Stimulated activated CD8-positive, alpha-beta memory T cell treated with anti-CD3 and anti-CD28 coated beads, Interleukin-4, amount 100 ng/mL, for 1 hour (primary cell): Measurements from ENCODE around the gene ERFL.

Source experiments
- DNase-seq, 2 donors: peaks; one replicate each; pipeline ENCODE4 v3.0.0-alpha.2; 2020; ENCODE audit warnings: low read depth in 2 of 2, low spot score in 1 of 2

ERFL gene

GRCh38 chr19:41927497-41928192 lies 604 bp downstream of the ERFL start:
- DNase-seq, result no peak

- DNase-seq, result no peak
Measured at GRCh38 chr19:41926763-41927496, 1.3 kb downstream of the ERFL start.

DNA sequence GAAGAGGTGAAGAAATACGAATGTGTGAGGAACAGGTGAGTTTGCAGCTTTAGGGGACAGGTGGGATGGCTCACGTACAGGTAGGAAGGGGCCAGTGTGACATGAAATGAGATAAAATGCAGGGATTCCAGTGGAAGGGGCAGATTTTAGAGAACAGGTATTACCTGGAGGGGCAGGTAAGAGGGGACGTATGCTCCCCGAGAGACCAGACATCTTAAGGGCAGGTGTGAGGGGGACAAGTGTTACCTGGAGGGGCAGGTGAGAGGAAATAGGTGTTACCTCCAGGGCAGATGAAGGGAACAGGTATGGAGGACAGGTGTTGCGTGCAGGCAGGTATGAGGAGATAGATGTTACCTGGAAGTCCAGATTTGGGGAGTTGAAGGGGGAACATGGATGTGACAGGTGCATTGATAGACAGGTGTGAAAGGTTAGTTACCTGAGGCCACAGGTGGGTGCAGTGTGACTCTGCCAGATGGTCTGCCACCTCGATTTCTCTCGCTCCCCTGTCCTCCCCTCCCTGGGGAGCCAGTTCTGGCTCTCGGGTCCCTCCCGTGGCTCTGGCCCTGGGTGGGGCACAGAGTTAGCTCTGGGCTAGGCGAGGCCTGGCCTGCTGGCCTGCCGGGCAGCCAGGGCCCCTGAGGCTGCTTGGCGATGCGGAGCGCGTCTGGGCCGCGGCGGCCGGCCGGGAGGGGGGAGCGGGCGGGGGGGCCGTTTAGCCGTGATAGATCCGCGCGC lies 2.1 kb downstream of the ERFL start:
- no peak for DNase-seq

DNA sequence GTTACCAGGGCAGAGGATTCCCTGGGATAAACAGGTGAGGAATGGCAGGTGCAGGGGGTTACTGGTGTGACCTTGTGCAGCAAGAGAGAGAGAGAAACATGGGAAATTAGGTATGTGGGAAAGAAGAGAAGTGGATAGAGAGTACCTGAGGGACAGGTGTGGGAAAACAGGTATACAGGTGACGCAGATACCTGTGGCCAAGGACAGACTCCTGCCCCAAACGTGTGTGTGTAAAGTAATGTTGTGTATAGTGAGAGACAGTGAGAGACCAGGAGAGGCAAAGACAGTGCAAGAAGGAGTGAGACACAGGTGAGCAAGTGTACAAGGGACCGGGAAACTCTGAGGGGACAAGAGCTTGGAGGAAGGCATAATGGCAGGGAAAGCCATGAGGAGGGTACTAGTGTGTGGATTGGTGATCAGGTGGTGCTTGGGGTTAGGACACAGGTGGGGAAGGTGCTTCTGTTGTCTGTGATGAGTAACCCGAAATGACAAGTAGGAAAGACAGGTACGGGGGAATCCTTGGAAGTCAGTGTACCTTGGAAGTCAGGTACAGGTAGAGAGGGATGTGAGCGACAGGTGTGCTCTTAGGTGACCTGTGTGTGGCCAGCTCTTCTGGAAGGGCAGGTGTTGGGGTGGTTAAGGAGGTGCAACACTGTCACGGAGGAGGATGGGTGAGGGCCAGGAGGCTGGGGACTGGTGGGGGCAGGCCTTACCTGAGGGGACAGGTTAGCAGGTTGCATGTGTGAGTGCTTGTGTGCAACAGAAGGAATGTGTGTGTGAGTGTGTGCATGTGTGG lies 2.8 kb downstream of the ERFL start:
- no peak for DNase-seq

GRCh38 chr19:41924151-41925145 lies 3.8 kb downstream of the ERFL start:
- no peak for DNase-seq

- DNase-seq, result no peak
Measured at GRCh38 chr19:41923045-41923788, 5.0 kb downstream of the ERFL start.

- no peak for DNase-seq
Measured at GRCh38 chr19:41922585-41922984, 5.7 kb downstream of the ERFL start.

- no peak for DNase-seq
Measured at GRCh38 chr19:41921577-41922576, 6.4 kb downstream of the ERFL start.

GRCh38 chr19:41920882-41921576 lies 7.2 kb downstream of the ERFL start:
- no peak for DNase-seq

- DNase-seq, result no peak
Measured at GRCh38 chr19:41919948-41920712, 8.1 kb downstream of the ERFL start.

DNA sequence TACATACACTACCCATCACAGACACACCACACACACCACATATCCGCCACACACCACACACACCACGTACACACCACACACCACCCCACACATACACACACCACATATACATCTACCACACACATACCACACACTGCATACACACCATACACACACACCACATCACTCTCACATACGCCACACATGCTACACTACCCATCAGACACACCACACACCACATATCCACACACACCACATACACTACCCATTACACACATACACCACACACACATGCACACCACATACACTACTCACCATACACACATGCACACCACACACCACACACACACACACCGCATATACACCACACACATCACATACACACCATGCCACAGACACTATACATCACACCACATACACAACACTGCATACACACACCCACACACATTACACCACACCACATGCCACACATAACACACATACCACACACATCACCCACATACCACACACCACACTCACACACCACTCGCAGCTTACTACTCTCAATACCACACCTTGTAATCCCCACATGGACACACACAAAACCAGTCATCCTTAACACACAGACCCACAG lies 9.5 kb downstream of the ERFL start:
- DNase-seq, result no peak

- no peak for DNase-seq
Measured at GRCh38 chr19:41918095-41918494, 10.2 kb downstream of the ERFL start.

- DNase-seq, result no peak
Measured at GRCh38 chr19:41917676-41918075, 10.6 kb downstream of the ERFL start.

DNA sequence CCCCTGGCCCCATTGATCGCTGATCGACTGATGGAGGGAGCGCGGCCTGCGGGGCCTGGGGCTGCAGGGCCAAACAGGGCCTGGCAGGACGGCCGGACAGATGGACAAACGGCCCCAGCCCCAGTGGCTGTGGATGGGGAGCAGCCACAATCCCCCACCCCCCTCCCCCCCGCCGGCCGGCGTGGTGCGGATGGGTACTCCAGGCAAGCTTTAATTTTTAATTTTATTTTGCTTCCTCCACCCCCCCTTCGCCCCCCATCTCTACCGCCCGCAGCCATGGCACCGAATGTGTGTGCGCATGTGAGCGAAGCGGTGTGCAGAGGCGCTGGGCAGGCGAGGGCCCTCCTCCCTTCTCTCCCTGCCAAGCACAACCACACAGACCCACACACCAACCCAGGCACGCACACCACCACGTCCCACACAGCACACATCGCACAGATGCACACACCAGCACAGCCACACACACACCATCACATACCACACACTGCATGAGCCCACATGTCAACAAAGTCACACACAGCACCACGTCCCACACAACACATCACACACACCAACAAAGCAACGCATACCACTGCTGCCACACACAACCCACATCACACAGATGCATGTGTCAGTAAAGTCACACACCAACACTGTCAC lies 12.4 kb downstream of the ERFL start:
- DNase-seq, result no peak

GRCh38 chr19:41915021-41915775 lies 13.1 kb downstream of the ERFL start:
- no peak for DNase-seq
